Activated naive CD4-positive, alpha-beta T cell treated with anti-CD3 and anti-CD28 coated beads for 36 hours (primary cell): Measurements from ENCODE around the gene MPPED2. TPM values are rescaled to one million over a fixed set of nuclear protein-coding genes. Genes with fewer than 3 reads are reported as not detected.

ENCODE experiments used
- CTCF ChIA-PET: fragments of 350-600 bp; sonication (Branson Sonifier 250); formaldehyde crosslinking; loops from one replicate; lab custom pipeline; 2021; ENCODE audit warnings: antibody characterized with exemption; lab: Charles Lee
- DNase-seq: peaks from one replicate; pipeline ENCODE4 v3.0.0-alpha.2; 2020
- H3K27ac Mint-ChIP-seq: one replicate; pipeline ENCODE4 v1.8.0; 2021; ENCODE audit warnings: mild to moderate bottlenecking, mixed read lengths
- H3K27me3 Mint-ChIP-seq: one replicate; pipeline ENCODE4 v1.8.0; 2021; ENCODE audit warnings: low read depth, mixed read lengths
- H3K36me3 Mint-ChIP-seq: one replicate; pipeline ENCODE4 v1.8.0; 2021; ENCODE audit warnings: low read depth, mixed read lengths
- H3K4me1 Mint-ChIP-seq: one replicate; pipeline ENCODE4 v1.8.0; 2021; ENCODE audit warnings: low read depth, mixed read lengths
- H3K4me3 Mint-ChIP-seq: one replicate; pipeline ENCODE4 v1.8.0; 2021; ENCODE audit warnings: mild to moderate bottlenecking, moderate library complexity, mixed read lengths
- H3K9me3 Mint-ChIP-seq: one replicate; pipeline ENCODE4 v1.8.0; 2021; ENCODE audit warnings: mixed read lengths
- intact Hi-C: fragments of 100-400 bp; cut with micrococcal nuclease; formaldehyde crosslinking; loops from one replicate; pipeline ENCODE4 v1.15.1; 2023
- total RNA-seq, 2 experiments: library from RNA; stranded (reverse); gene quantifications; one replicate each; pipeline ENCODE4 v1.2.3, GENCODE V29; 2021

MPPED2 gene
- total RNA-seq, 2 experiments from 2014 or later, result not detected

- CTCF ChIA-PET, result no interaction called here
- Mint-ChIP-seq H3K36me3 (no peaks in the 10 kb centered on the region), H3K27me3 (peaks cover 10% of the 10 kb centered on the region), H3K4me1 (no peaks in the 10 kb centered on the region), H3K9me3 (no peaks in the 10 kb centered on the region), H3K27ac (no peak overlapping the region), H3K4me3 (no peak overlapping the region)
- intact Hi-C loops, result no loop called here
- DNase-seq, result no peak
Measured at GRCh38 chr11:30414244-30414643, 171.9 kb downstream of the MPPED2 start.

- H3K36me3 Mint-ChIP-seq, result no peaks in the 10 kb centered on the region
- CTCF ChIA-PET, result no interaction called here
- no peaks in the 10 kb centered on the region for H3K4me1 Mint-ChIP-seq
- no peaks in the 10 kb centered on the region for H3K9me3 Mint-ChIP-seq
- DNase-seq, result no peak
- no peak overlapping the region for H3K27ac Mint-ChIP-seq
- intact Hi-C loops, result no loop called here
- peaks cover 10% of the 10 kb centered on the region for H3K27me3 Mint-ChIP-seq
- no peak overlapping the region for H3K4me3 Mint-ChIP-seq
Measured at GRCh38 chr11:30412509-30412908, 173.6 kb downstream of the MPPED2 start.

GRCh38 chr11:30411383-30411782, 174.8 kb downstream of the MPPED2 start:
- H3K4me1 Mint-ChIP-seq, result no peaks in the 10 kb centered on the region
- intact Hi-C loops, result no loop called here
- no peak overlapping the region for H3K4me3 Mint-ChIP-seq

GRCh38 chr11:30406978-30407762, 179.0 kb downstream of the MPPED2 start:
- no peak for DNase-seq
- Mint-ChIP-seq H3K27ac (no peak overlapping the region), H3K9me3 (no peaks in the 10 kb centered on the region), H3K4me3 (no peak overlapping the region), H3K27me3 (peaks cover 5% of the 10 kb centered on the region), H3K4me1 (no peaks in the 10 kb centered on the region), H3K36me3 (no peaks in the 10 kb centered on the region)
- CTCF ChIA-PET, result no interaction called here
- intact Hi-C loops, result no loop called here

More at GRCh38 chr11:30411383-30411782, 174.8 kb downstream of the MPPED2 start:
- peaks cover 10% of the 10 kb centered on the region for H3K27me3 Mint-ChIP-seq
- no peak for DNase-seq
- CTCF ChIA-PET, result no interaction called here
- no peak overlapping the region for H3K27ac Mint-ChIP-seq
- no peaks in the 10 kb centered on the region for H3K9me3 Mint-ChIP-seq
- H3K36me3 Mint-ChIP-seq, result no peaks in the 10 kb centered on the region

GRCh38 chr11:30405385-30405784, 180.8 kb downstream of the MPPED2 start:
- no peak overlapping the region for H3K27ac Mint-ChIP-seq
- peaks cover 5% of the 10 kb centered on the region for H3K27me3 Mint-ChIP-seq
- no peaks in the 10 kb centered on the region for H3K9me3 Mint-ChIP-seq
- DNase-seq, result no peak
- no peak overlapping the region for H3K4me3 Mint-ChIP-seq
- H3K36me3 Mint-ChIP-seq, result no peaks in the 10 kb centered on the region
- no peaks in the 10 kb centered on the region for H3K4me1 Mint-ChIP-seq
- CTCF ChIA-PET, result no interaction called here
- intact Hi-C loops, result no loop called here

- no peaks in the 10 kb centered on the region for H3K9me3 Mint-ChIP-seq
- intact Hi-C loops, result no loop called here
- peaks cover 5% of the 10 kb centered on the region for H3K27me3 Mint-ChIP-seq
- H3K4me1 Mint-ChIP-seq, result no peaks in the 10 kb centered on the region
- CTCF ChIA-PET, result no interaction called here
- H3K36me3 Mint-ChIP-seq, result no peaks in the 10 kb centered on the region
- H3K4me3 Mint-ChIP-seq, result no peak overlapping the region
- no peak overlapping the region for H3K27ac Mint-ChIP-seq
- no peak for DNase-seq
Measured at GRCh38 chr11:30404136-30404535, 182.0 kb downstream of the MPPED2 start.

GRCh38 chr11:30395751-30396150, 190.4 kb downstream of the MPPED2 start:
- Mint-ChIP-seq H3K4me1 (no peaks in the 10 kb centered on the region), H3K4me3 (no peak overlapping the region), H3K9me3 (no peaks in the 10 kb centered on the region), H3K27me3 (peaks cover 5% of the 10 kb centered on the region), H3K36me3 (no peaks in the 10 kb centered on the region), H3K27ac (no peak overlapping the region)
- intact Hi-C loops, result no loop called here
- CTCF ChIA-PET, result no interaction called here
- DNase-seq, result no peak

- intact Hi-C loops, result no loop called here
- H3K4me1 Mint-ChIP-seq, result no peaks in the 10 kb centered on the region
- no peaks in the 10 kb centered on the region for H3K9me3 Mint-ChIP-seq
- no peaks in the 10 kb centered on the region for H3K36me3 Mint-ChIP-seq
- no peak overlapping the region for H3K4me3 Mint-ChIP-seq
- CTCF ChIA-PET, result no interaction called here
- H3K27ac Mint-ChIP-seq, result no peak overlapping the region
- H3K27me3 Mint-ChIP-seq, result peaks cover 5% of the 10 kb centered on the region
- DNase-seq, result no peak
Measured at GRCh38 chr11:30393012-30393411, 193.1 kb downstream of the MPPED2 start.

- no peak overlapping the region for H3K4me3 Mint-ChIP-seq
- DNase-seq, result no peak
- H3K27me3 Mint-ChIP-seq, result peaks cover 5% of the 10 kb centered on the region
- CTCF ChIA-PET, result no interaction called here
- H3K27ac Mint-ChIP-seq, result no peak overlapping the region
- H3K9me3 Mint-ChIP-seq, result no peaks in the 10 kb centered on the region
- intact Hi-C loops, result no loop called here
- H3K4me1 Mint-ChIP-seq, result no peaks in the 10 kb centered on the region
- no peaks in the 10 kb centered on the region for H3K36me3 Mint-ChIP-seq
Measured at GRCh38 chr11:30392221-30392784, 193.8 kb downstream of the MPPED2 start.

GRCh38 chr11:30388957-30389356, 197.2 kb downstream of the MPPED2 start:
- Mint-ChIP-seq H3K27me3 (peaks cover 3% of the 10 kb centered on the region), H3K9me3 (no peaks in the 10 kb centered on the region), H3K4me3 (no peak overlapping the region), H3K4me1 (no peaks in the 10 kb centered on the region), H3K36me3 (no peaks in the 10 kb centered on the region), H3K27ac (no peak overlapping the region)
- intact Hi-C loops, result no loop called here
- DNase-seq, result no peak
- CTCF ChIA-PET, result no interaction called here

GRCh38 chr11:30387891-30388861, 198.0 kb downstream of the MPPED2 start:
- H3K36me3 Mint-ChIP-seq, result no peaks in the 10 kb centered on the region
- intact Hi-C loops, result no loop called here
- no peaks in the 10 kb centered on the region for H3K9me3 Mint-ChIP-seq
- H3K4me1 Mint-ChIP-seq, result no peaks in the 10 kb centered on the region
- CTCF ChIA-PET, result no interaction called here
- no peak for DNase-seq
- no peak overlapping the region for H3K4me3 Mint-ChIP-seq
- H3K27ac Mint-ChIP-seq, result no peak overlapping the region
- peaks cover 2% of the 10 kb centered on the region for H3K27me3 Mint-ChIP-seq

GRCh38 chr11:30381879-30382278, 204.3 kb downstream of the MPPED2 start:
- Mint-ChIP-seq H3K9me3 (no peaks in the 10 kb centered on the region), H3K4me1 (no peaks in the 10 kb centered on the region), H3K27me3 (peaks cover 10% of the 10 kb centered on the region), H3K27ac (no peak overlapping the region), H3K4me3 (no peak overlapping the region), H3K36me3 (no peaks in the 10 kb centered on the region)
- DNase-seq, result no peak
- CTCF ChIA-PET, result interaction anchor here (0.6 kb wide), 2 partner anchors 17 to 86 kb away, joined by 3 read pairs; no protein-coding TSS in a partner anchor
- intact Hi-C loops, result no loop called here
